ENCODE measurements around the gene OR5K4.
"Not testable (repeated sequence)": the region's sequence is repeated elsewhere in the genome, so short reads cannot be mapped to it uniquely, and the experiment has no call there.

Gene OR5K4

DNA sequence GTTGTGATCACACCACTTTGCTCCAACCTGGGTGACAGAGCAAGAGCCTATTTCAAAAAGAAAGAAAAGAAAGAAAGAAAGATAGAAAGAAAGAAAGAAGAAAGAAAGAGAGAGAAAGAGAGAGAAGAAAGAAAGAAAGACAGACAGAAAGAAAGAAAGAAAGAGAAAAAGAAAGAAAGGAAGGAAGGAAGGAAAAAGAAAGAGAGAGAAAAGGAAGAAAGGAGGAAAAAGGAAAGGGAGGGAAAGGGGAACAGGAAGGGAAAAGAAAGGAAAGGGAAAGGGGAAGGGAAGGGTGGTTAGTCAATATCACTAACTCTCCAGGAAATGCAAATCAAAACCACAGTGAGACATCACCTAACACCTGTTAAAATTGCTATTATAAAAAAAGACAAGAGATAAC is 18.2 kb downstream of the OR5K4 start:
- DNase-seq = no peak

DNA sequence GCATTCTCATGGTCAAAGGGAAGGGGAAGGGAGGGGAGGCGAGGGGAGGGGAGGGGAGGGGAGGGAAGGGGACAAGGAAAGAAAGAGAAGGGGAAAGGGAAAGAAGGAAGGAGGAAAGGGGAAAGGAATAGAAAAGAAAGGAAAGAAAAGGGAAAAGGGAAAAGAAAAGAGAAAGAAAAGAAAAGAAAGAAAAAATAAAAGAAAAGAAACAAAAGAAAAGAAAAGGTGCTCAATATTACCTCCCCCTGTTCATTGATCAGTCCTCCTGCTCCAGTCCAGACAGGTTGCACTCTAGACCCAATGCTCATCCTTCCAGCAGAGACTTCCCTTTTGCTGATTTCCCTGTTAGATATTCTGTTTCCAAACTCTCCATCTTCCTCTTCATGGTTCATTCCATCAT is 18.8 kb downstream of the OR5K4 start:
- no peak for DNase-seq

DNA sequence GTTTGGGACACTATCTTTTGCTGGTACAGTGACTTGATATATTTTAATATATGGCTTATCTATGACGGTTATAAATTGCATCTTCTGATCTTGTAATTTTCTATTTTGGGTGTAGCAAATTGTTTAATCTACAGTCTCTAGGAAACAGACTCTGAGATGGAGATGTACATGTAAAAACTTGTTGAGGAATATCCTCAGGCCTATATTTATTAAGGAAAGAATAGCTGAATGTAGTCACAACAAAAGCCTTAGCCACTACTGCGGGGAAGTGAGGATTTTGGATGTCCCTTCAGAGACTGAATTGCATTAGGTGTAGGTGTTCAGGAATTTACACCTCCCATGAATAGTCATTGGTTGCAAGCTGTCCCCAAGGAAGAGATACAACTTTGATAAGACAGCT is 23.0 kb downstream of the OR5K4 start:
- DNase-seq = no peak

DNA sequence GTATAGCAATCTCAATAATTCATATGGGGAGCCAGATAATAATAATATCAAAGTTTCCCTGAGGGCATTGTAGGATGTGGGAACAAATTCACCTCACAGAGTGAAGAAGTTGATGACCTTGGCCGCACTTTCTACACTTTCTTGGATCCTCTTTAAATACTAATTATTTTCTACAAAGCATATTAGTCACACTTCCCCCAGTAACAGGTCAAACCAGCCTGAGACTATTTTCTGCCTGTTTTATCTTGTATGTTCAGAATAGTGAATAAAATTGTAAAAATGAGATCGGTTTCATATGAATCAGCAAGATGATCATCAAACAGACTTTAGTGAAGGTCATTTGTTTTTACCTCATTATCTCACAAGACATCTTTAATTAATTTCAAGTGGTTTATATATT is 34.5 kb downstream of the OR5K4 start:
- DNase-seq = no peak

DNA sequence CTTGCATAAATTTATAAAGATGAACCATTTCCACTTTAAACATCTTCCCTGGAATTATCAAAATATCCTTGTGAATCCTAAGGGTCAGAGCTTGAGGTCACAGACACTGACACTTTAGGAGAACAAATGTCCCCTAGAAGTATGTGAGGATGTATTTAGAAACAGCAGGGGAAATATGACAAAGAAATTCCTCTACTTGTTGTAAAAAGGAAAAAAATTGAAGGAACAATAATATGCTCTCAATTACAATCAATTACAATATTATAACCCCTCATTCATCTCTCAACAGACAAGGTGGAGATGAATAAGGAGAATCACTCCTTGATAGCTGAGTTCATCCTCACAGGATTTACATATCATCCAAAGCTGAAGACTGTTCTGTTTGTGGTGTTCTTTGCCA is 36.7 kb downstream of the OR5K4 start, which contains the start of gene OR5K3:
Gene OR5K3, plus strand, starts transcription at position 301 of the 400 bp plus-strand sequence. Its CDS starts 0 bp downstream, at position 301.
- no peak for DNase-seq

DNA sequence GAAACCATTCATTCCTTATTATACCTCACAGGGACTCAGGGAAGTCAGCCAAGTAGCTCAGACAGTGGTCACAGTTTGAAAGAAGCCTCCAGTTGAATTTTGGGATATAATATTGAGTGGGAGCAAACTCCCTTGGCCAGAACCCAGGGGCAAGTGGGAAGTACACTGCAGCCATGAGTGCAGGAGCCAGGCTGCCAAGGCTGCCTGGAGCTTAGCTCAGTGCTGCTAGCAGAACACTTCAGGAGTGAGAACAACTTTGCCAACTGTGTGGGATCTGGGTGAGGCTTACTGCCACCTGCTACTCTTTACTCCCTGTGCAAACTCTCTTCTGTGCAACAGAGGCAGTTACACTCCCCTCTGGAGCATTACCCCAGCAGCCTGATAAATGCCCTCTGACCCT is 41.4 kb downstream of the OR5K4 start:
- DNase-seq = no peak

DNA sequence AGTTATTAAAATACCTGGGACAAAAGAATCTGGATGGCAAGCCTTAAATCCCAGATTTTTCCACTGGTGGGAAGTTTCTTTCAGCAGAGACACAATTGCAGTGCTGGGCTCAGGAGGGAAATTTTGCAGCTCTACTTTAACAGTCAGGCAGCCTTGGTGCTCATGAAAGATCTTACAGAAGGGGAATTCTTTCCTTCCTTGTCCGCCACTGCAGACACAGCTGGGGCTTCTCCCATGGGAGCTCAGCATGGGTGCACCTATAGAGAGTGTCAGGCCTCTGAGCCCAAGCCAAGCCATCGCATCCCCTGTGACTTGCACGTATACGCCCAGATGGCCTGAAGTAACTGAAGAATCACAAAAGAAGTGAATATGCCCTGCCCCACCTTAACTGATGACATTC is 42.8 kb downstream of the OR5K4 start:
- not testable (repeated sequence) for DNase-seq

DNA sequence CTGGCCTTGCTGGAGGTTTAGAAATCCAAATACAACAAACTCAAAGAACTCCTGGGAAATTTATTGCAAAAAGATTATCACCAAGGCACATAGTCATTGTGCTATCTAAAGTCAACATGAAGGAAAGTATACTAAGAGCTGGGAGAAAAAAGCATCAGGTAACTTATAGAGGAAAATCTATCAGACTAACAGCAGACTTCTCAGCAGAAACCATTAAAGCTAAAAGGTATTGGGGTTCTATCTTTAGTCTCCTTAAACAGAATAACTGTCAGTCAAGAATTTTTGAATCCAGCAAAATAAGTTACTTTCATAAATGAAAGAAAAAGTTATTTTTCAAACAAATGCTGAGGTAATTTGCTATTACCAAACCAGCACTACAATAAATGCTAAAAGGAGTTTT is 44.9 kb downstream of the OR5K4 start:
- no peak for DNase-seq

DNA sequence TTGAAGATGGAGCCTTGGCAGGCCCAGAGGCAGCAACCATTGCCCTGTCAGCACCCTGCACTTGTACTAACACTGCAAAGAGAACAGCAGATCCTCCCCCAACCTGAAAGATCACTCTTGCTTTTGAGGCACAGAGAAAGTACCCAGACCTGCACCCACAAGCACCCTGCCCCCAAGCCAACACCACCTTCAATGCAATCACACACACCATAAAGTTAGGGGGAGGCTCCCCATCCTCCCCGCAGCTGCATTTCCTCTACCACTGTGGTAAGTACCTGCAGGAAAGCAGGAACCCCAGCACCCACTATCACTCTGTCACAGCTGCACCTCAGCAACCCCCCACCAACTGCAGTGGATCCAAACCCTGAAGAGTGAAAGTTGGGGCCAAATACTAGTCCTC is 48.9 kb downstream of the OR5K4 start:
- no peak for DNase-seq

DNA sequence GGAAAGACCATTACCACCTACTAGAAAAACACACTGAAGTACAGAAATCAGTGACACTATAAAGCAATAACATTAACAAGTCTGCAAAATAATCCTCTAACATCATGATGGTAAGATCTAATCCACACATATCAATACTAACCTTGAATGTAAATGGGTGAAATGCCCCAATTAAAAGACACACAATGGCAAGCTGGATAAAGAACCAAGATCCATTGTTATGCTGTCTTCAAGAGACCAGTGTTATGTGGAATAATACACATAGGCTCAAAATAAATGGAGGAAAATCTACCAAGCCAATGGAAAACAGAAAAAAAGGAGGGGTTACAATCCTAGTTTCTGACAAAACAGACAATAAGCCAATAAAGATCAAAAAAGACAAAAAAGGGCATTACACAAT is 50.4 kb downstream of the OR5K4 start:
- no peak for DNase-seq
